HG02885 (cell line): ENCODE results near the gene CRBN.
A peak's percentile ranks its signal among the peaks of the same experiment; 100 is the strongest.

Source experiments
- ATAC-seq: cut with Tn5 transposase; IDR thresholded peaks from one replicate; pipeline ENCODE4 v1.9.1; 2021; ENCODE audit warnings: mild to moderate bottlenecking; ENCODE audit not compliant: unreplicated experiment, poor library complexity

The CRBN gene

GRCh38 chr3:3179407-3180094 is at the start of gene CRBN:
Gene CRBN (minus strand): TSS chr3:3179691. CDS start chr3:3179687, 4 bp downstream.
- peak; percentile 98 for ATAC-seq

GRCh38 chr3:3227640-3228039 is 48.1 kb upstream of the CRBN start:
- no peak for ATAC-seq

GRCh38 chr3:3221528-3221927 is 42.0 kb upstream of the CRBN start:
- ATAC-seq: no peak

- no peak for ATAC-seq
These were observed 36.9 kb upstream of the CRBN start for GRCh38 chr3:3216401-3216800.

- no peak for ATAC-seq
These were observed 33.4 kb upstream of the CRBN start for GRCh38 chr3:3212781-3213440.

- ATAC-seq: no peak
These were observed 30.2 kb upstream of the CRBN start for GRCh38 chr3:3209714-3210113.

GRCh38 chr3:3209057-3209456 is 29.6 kb upstream of the CRBN start:
- no peak for ATAC-seq

GRCh38 chr3:3201611-3202010 is 22.1 kb upstream of the CRBN start:
- peak; percentile 97 for ATAC-seq

GRCh38 chr3:3200632-3201212 is 21.2 kb upstream of the CRBN start:
- ATAC-seq: peak; percentile 57

- ATAC-seq: no peak
These were observed 19.8 kb upstream of the CRBN start for GRCh38 chr3:3199306-3199705.

GRCh38 chr3:3196148-3196861 is 16.8 kb upstream of the CRBN start:
- ATAC-seq: peak; percentile 44

- ATAC-seq: no peak
These were observed 15.4 kb upstream of the CRBN start for GRCh38 chr3:3194861-3195260.

- no peak for ATAC-seq
These were observed 12.8 kb upstream of the CRBN start for GRCh38 chr3:3192286-3192675.

- ATAC-seq: no peak
These were observed 12.3 kb upstream of the CRBN start for GRCh38 chr3:3191675-3192285.

- no peak for ATAC-seq
These were observed 10.5 kb upstream of the CRBN start for GRCh38 chr3:3189961-3190360.

GRCh38 chr3:3189102-3189727 is 9.7 kb upstream of the CRBN start:
- ATAC-seq: no peak

GRCh38 chr3:3184876-3185275 is 5.4 kb upstream of the CRBN start:
- ATAC-seq: no peak

GRCh38 chr3:3180456-3180855 is 965 bp upstream of the CRBN start:
- no peak for ATAC-seq

GRCh38 chr3:3178498-3179328 is 778 bp downstream of the CRBN start:
- peak; percentile 0 for ATAC-seq
